Superior temporal gyrus (tissue), 1 donor: Measurements from ENCODE around the gene PLA2G2C.

ENCODE experiments used
- DNase-seq: peaks from one replicate; pipeline ENCODE4 v3.0.0-alpha.2; 2016; ENCODE audit errors: extremely low spot score

Gene PLA2G2C

DNA sequence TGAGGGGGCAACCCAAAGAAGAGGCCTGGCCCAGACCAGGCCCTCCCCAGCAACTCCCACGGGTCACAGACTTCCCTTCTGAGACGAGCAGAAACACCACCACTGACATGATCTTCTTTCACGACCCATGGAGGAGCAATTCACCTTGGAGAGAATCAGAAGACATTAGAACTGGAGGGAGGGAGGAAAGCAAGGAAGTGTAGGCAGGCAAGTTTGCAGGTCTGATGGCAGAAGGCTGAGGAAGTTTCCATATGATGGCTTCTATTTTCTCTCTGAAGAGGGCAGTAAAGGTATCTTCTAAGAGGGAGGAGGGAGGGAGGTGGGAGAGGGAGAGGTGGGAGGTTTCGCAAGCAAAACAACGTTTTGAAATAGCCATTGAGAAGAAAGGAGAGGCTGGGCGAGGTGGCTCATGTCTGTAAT lies 1.8 kb downstream of the PLA2G2C start:
- no peak for DNase-seq

GRCh38 chr1:20183616-20184271 lies 2.6 kb downstream of the PLA2G2C start:
- no peak for DNase-seq

DNA sequence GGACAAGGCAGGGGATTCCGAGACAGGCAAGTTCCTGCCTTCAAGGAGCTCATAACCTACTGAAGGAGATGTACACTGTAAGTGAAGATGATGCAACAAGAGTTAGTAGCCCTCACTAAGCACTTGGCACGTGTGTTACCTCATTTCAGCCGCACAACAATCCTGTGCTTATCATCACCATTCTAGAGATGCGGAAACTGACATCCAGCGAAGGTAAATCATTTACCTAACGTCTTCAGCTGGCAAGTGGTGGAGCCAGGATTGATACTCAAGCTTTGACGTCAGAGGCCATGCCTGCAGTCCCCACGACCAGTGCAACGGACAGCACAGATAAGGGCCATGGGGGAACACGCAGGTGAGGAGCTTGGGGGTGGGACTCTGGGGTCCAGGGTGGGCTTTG lies 3.3 kb downstream of the PLA2G2C start:
- DNase-seq: no peak

DNA sequence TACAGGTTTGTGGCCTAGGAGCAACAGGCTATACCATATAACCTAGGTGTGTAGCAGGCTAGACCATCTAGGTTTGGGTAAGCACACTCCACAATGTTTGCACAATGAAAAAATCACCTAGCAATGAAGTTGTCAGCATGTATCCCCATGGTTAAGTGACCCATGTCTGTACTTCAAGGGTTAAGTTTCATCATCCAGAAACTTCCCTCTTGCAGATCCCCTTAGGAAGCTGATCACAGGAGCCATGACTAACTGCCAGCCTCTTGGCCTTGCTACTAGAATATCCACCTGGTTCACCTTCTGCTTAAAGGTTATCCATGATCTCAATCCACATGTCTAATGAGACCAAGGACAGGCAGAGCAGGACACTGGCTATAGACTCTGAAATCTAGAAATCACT lies 3.9 kb downstream of the PLA2G2C start:
- no peak for DNase-seq

GRCh38 chr1:20180844-20181207 lies 5.5 kb downstream of the PLA2G2C start:
- DNase-seq: no peak

DNA sequence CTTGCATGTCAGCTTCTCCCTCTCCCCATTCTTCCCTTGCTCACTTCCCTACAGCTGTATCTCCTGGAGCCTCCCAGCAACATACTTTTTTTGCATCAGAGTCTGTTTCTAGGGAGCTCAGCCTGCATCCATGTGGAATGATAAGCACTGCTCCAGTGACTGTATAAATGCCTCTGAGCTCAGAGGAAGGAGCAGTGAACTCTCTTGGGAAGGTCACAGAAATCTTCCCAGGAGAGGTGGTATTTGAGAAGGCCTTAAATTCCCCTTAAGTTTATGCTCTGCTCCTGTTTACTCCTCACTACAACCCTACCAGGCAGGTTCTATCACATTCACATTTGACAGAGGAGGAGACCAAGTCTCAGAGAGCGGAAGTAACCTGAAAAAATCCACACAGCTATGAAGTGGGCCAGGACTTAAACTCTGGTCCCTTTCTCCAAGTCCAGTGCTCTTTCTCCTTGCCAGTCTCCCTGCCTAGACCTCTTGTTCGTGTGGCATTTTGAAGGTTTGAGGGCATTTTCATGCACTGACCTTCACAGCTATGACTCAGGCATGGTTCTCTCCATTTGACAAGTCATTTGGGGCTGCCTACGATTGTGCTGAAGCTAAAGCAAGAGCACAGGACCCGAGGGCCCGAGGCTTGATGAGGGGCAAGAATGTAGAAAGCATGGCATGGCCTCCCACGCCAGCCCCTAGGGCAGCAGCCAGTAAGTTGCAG lies 6.0 kb downstream of the PLA2G2C start:
- no peak for DNase-seq

- DNase-seq: no peak
Observed at GRCh38 chr1:20179371-20180128, 6.8 kb downstream of the PLA2G2C start.

DNA sequence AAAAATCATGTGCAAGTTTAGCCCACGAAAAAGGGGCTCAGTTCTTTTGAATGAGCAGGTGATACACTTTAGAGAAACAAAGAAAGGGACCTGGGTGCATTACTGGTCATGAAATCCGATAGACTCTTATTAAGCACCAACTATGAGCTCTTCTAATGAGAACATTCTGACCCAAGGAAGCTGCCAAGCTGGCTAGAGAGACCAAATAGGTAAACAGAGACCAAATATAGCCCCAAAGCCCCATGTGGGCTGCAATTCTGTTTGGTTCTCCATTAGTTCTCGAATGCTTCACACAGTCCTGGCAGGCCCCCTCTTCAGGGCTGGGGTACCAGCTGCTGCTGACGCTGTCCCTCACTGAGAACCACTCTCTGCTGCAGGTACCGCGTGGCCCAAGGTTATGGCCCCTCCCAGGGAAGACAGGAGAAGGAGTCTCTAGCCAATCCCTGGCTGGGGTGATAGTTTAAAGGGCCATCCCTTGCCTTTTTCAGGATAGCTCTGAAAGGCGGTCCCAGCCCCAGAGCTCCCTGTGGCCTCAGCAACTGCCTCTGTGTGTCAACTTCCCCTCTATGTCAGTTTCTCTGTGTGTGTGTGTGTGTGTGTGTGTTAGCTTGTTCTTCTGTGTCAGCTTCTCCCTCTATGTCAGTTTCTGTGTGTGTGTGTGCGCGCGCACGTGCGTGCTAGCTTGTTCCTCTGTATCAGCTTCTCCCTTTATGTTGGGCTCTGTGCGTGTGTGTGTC lies 7.5 kb downstream of the PLA2G2C start:
- DNase-seq: no peak

DNA sequence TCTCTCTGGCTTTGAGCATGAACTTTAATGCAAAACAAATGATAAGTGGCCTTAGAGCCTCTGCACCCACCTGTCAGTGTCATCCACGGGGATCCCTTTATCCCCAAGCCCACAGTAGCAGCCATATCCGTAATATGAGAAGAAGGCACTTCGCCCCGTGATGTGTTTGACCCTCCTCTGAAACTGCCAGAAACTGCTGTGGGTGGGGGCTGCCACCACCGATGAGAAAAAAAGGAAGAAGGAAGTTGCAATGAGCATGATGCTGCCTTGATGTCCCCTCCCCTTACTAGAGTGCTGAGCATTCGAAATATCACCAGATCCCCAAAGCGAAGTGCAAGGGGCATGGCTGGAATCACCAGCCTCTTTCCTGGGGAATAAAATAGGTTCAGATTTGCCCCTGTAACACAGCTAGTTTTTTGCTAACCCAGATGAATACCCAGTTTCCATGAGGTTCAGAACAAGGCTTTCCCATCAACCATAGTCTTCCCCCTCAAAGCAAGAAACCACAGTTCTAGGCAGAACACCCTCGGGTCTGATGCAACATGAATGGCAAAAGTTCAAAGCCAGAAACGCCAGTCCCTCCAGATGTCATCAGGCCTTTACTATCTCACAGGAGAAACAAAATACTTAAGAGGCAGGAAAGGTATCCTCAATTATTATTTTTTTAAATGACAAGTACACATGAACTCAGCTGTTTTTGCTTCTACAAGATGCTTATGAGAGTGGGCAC lies 11.2 kb downstream of the PLA2G2C start:
- no peak for DNase-seq

GRCh38 chr1:20172033-20172590 lies 14.2 kb downstream of the PLA2G2C start:
- DNase-seq: no peak

DNA sequence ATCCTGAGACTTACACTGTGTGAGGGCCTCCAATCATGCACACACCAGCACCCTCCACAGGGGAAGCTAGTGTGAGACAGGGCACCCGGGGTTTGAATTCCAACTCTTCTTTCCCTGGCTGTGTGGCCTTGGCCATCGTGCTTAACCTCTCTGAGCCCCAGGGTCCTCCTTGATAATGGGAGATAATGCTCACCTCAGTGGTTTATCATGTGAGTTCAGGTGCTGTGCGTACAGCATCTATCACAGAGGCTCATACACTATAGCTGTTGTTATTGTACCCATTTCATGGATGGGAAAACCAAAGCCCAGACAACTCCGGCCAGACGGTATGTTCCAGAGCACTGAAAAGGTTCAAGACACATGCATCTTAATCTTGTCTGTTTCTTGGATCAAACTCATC lies 16.4 kb downstream of the PLA2G2C start:
- no peak for DNase-seq

- DNase-seq: peak; percentile 62
Observed at GRCh38 chr1:20168564-20169491, 17.5 kb downstream of the PLA2G2C start.

GRCh38 chr1:20167126-20167525 lies 19.2 kb downstream of the PLA2G2C start:
- DNase-seq: no peak

DNA sequence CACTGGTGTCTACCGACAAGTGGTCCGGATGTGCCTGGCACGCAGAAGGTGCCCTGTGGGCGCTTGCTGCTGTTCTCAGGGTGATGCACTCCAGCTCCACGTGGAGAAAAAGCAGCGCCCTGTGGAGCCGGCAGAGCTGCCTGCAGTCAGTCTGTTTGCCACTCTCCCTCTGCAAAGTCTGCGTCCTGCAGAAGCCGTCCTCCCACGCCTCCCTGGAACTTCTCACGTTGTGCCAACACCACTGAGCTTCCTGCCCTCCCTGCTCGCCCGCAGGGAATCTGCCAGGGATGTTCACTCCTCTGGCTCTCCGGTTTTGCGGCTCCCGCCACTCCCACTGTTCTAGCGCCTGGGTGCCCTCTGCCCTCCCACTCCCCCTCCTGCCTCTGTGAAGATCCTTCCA lies 20.3 kb downstream of the PLA2G2C start:
- peak; percentile 47 for DNase-seq

DNA sequence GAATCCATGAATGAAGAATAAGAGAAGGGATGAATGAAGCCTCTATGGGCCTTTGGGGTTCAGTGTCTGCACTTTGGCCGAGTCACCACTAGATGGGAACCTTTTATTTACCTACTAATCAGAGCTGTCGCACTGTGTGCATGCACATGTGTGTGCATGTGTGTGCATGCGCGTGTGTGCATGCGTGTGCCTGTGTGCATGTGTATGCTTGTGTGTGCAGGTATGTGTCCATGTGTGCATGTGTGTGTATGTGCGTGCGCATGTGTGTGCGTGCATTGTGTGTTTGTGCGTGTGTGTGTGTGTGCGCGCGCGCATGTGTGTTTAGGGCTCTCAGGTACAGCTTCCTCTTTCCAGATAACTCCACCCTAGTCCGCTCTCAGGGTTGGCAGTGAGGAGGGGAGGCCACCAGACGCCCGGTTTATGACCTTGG lies 20.8 kb downstream of the PLA2G2C start:
- DNase-seq: peak; percentile 26

DNA sequence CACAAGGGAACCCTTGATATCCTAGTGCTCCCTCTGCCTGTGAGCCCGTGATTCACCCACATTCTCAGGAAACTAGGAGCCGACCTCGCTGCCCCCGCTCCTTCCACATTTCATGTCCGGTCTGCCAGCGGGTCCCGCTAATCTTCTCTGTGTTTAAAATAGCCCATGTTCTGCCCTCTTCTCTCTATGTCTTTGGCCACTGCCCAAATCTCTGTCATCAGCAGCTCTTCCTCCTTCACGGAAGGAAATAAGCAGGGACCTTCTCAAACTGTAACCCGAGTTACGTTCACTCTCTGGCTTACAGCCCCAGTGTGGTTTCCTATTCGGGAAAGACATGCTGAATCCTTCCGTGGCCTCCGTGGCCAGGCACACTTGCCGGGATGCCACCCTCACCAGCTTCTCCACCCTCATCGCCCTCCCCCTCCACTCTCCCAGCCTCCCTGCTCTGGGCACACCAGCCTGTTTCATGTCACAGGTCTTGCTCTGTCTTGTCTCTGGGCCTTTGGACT lies 21.6 kb downstream of the PLA2G2C start:
- peak; percentile 45 for DNase-seq

GRCh38 chr1:20160034-20160433 lies 26.3 kb downstream of the PLA2G2C start:
- DNase-seq: no peak

- DNase-seq: no peak
Observed at GRCh38 chr1:20158358-20159070, 27.8 kb downstream of the PLA2G2C start.

GRCh38 chr1:20154301-20154831 lies 32.0 kb downstream of the PLA2G2C start:
- no peak for DNase-seq
